ENCODE data around the gene FCHO1.

Gene FCHO1

GRCh38 chr19:17812099-17812498, 60.8 kb downstream of the FCHO1 start:
- ChIA-PET CTCF (no interaction called here), POLR2A (interaction anchor here (1.5 kb wide), 1 partner anchor 47 kb away, joined by 4 read pairs; no protein-coding TSS in a partner anchor)
- TF ChIP-seq FOXM1 (IDR thresholded peaks at IDR 0.05; ENCODE audit: borderline replicate concordance) (no peak), FOXA1 (IDR thresholded peaks at IDR 0.05) (no peak), NFRKB (IDR thresholded peaks at IDR 0.05) (no peak), ZNF384 (IDR thresholded peaks at IDR 0.05) (no peak), FOXK2 (IDR thresholded peaks at IDR 0.05) (no peak), SUZ12 (IDR thresholded peaks at IDR 0.05) (no peak), LEF1 (IDR thresholded peaks at IDR 0.05; ENCODE audit: borderline replicate concordance) (no peak), PKNOX1 (IDR thresholded peaks at IDR 0.05) (no peak), ARNT (IDR thresholded peaks at IDR 0.05) (no peak), SP1 (IDR thresholded peaks at IDR 0.05) (no peak), HDGF (IDR thresholded peaks at IDR 0.05; ENCODE audit: borderline replicate concordance) (no peak), L3MBTL2 (conservative IDR thresholded peaks at IDR 0.05) (no peak), TARDBP (IDR thresholded peaks at IDR 0.05) (no peak), CTBP1 (IDR thresholded peaks at IDR 0.05; ENCODE audit: borderline replicate concordance) (no peak)
- DNase-seq (ENCODE audit: extremely low spot score): no peak

GRCh38 chr19:17817668-17818363, 66.5 kb downstream of the FCHO1 start:
- CTCF ChIA-PET: interaction anchor here (1.1 kb wide), 1 partner anchor 322 kb away, joined by 3 read pairs; no protein-coding TSS in a partner anchor
- POLR2A ChIA-PET: no interaction called here
- no peak for DNase-seq (ENCODE audit: extremely low spot score)
- TF ChIP-seq LEF1 (IDR thresholded peaks at IDR 0.05; ENCODE audit: borderline replicate concordance) (no peak), NFRKB (IDR thresholded peaks at IDR 0.05) (no peak), CTBP1 (IDR thresholded peaks at IDR 0.05; ENCODE audit: borderline replicate concordance) (no peak), PKNOX1 (IDR thresholded peaks at IDR 0.05) (no peak), BHLHE40 (IDR thresholded peaks at IDR 0.05; ENCODE audit: borderline replicate concordance) (no peak), FOXK2 (IDR thresholded peaks at IDR 0.05) (no peak), FOXA1 (IDR thresholded peaks at IDR 0.05) (no peak), ARNT (IDR thresholded peaks at IDR 0.05) (no peak), FOXM1 (IDR thresholded peaks at IDR 0.05; ENCODE audit: borderline replicate concordance) (no peak), SP1 (IDR thresholded peaks at IDR 0.05) (no peak)

- ChIA-PET POLR2A (no interaction called here), CTCF (no interaction called here)
- no peak for DNase-seq (ENCODE audit: extremely low spot score)
- TF ChIP-seq ARNT (IDR thresholded peaks at IDR 0.05): no peak
- TF ChIP-seq HDGF (IDR thresholded peaks at IDR 0.05; ENCODE audit: borderline replicate concordance): no peak
- no peak for TF ChIP-seq FOXK2 (IDR thresholded peaks at IDR 0.05)
- no peak for TF ChIP-seq ZNF384 (IDR thresholded peaks at IDR 0.05)
- TF ChIP-seq ELF4 (IDR thresholded peaks at IDR 0.05): no peak
- no peak for TF ChIP-seq PKNOX1 (IDR thresholded peaks at IDR 0.05)
These were observed 69.9 kb downstream of the FCHO1 start, which contains the start of gene INSL3 for GRCh38 chr19:17821190-17821589. Gene INSL3, minus strand, starts transcription at chr19:17821519. Its CDS starts 13 bp downstream, at chr19:17821506.

- CTCF ChIA-PET: no interaction called here
- no peak for DNase-seq (ENCODE audit: extremely low spot score)
- POLR2A ChIA-PET: interaction anchor here (1.4 kb wide), 1 partner anchor 35 kb away, joined by 3 read pairs; the partner anchor contains the start of gene RPL18A
- TF ChIP-seq LEF1 (IDR thresholded peaks at IDR 0.05; ENCODE audit: borderline replicate concordance): no peak
- no peak for TF ChIP-seq ZNF384 (IDR thresholded peaks at IDR 0.05)
- TF ChIP-seq FOXM1 (IDR thresholded peaks at IDR 0.05; ENCODE audit: borderline replicate concordance): no peak
- TF ChIP-seq NFRKB (IDR thresholded peaks at IDR 0.05): no peak
- TF ChIP-seq HDGF (IDR thresholded peaks at IDR 0.05; ENCODE audit: borderline replicate concordance): no peak
- TF ChIP-seq ARNT (IDR thresholded peaks at IDR 0.05): no peak
- TF ChIP-seq TARDBP (IDR thresholded peaks at IDR 0.05): no peak
- TF ChIP-seq FOXA1 (IDR thresholded peaks at IDR 0.05): no peak
These were observed 73.1 kb downstream of the FCHO1 start for GRCh38 chr19:17824339-17824738.

- TF ChIP-seq SP1 (IDR thresholded peaks at IDR 0.05) (no peak), FOXA1 (IDR thresholded peaks at IDR 0.05) (no peak), FOXK2 (IDR thresholded peaks at IDR 0.05) (no peak), ZNF384 (IDR thresholded peaks at IDR 0.05) (no peak)
- ChIA-PET CTCF (no interaction called here), POLR2A (no interaction called here)
- no peak for DNase-seq (ENCODE audit: extremely low spot score)
These were observed 75.3 kb downstream of the FCHO1 start for GRCh38 chr19:17826508-17827056.

GRCh38 chr19:17829855-17830566, 78.7 kb downstream of the FCHO1 start:
- peak; percentile 85 for DNase-seq (ENCODE audit: extremely low spot score)
- 0 out of 2 replicates have a peak, but pooled peaks have one; percentile 53 for TF ChIP-seq L3MBTL2 (conservative IDR thresholded peaks at IDR 0.05)
- TF ChIP-seq LEF1 (IDR thresholded peaks at IDR 0.05; ENCODE audit: borderline replicate concordance): no peak
- CTCF ChIA-PET: interaction anchor here (0.9 to 1.2 kb wide), 2 partner anchors 55 to 439 kb away, joined by 3 read pairs; no protein-coding TSS in a partner anchor
- POLR2A ChIA-PET: interaction anchor here (1.8 kb wide), 1 partner anchor 30 kb away, joined by 7 read pairs; the partner anchor contains the start of gene RPL18A

All from HEK293T (cell line).